C4-2B (cell line): ENCODE measurements around the gene LNX2.

Experiments
- ZFX ChIP-seq: fragments of 450-650 bp; IDR thresholded peaks from 2 replicates; pipeline ENCODE4 v1.6.1; 2017
- TF ChIP-seq, protein P1 (sequence below): fragments of 450-650 bp; conservative IDR thresholded peaks from 2 replicates; pipeline ENCODE4 v1.5.1; 2017; ENCODE audit warnings: mild to moderate bottlenecking

- TF ChIP-seq, protein P1, sequence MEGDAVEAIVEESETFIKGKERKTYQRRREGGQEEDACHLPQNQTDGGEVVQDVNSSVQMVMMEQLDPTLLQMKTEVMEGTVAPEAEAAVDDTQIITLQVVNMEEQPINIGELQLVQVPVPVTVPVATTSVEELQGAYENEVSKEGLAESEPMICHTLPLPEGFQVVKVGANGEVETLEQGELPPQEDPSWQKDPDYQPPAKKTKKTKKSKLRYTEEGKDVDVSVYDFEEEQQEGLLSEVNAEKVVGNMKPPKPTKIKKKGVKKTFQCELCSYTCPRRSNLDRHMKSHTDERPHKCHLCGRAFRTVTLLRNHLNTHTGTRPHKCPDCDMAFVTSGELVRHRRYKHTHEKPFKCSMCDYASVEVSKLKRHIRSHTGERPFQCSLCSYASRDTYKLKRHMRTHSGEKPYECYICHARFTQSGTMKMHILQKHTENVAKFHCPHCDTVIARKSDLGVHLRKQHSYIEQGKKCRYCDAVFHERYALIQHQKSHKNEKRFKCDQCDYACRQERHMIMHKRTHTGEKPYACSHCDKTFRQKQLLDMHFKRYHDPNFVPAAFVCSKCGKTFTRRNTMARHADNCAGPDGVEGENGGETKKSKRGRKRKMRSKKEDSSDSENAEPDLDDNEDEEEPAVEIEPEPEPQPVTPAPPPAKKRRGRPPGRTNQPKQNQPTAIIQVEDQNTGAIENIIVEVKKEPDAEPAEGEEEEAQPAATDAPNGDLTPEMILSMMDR = no peak
- no peak for TF ChIP-seq ZFX
Observed at GRCh38 chr13:27510082-27510481, 110.2 kb downstream of the LNX2 start.
